ENCODE data around the gene LARGE2.

LARGE2 gene

DNA sequence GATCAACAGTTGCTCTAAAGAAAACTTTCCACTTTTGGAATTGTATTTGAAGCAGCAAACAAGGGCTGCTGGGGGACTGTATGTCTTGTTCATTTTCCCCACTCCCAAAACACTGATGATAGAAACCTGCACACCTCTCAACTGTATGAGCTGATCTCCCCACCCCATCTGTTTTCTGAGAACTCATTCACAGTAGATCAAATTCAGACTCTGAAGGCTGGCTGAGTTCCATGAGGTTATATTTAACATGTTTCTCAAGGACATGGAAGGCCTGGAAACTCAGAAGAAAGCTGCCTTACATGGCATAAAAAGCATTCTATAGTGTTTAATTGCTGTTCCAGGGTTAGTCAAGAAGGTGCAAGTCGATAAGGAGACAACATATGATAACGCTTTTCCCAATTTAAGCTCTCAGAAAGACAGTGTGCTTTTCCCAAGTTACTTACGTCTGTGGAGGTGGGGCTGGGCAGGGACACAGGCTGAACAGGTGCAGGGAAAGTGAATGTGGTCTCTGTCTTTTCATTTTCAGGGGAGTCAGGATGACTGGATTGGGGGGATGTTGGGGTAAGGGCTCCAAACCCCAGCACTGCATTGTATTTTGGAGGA lies 23.0 kb downstream of the LARGE2 start:
- H3K4me3 ChIP-seq (replicated peaks; ENCODE audit: low read depth, low read length), result no peak overlapping the region
- DNase-seq (ENCODE audit: extremely low read depth, low read depth), result no peak
- TF ChIP-seq, protein P1, sequence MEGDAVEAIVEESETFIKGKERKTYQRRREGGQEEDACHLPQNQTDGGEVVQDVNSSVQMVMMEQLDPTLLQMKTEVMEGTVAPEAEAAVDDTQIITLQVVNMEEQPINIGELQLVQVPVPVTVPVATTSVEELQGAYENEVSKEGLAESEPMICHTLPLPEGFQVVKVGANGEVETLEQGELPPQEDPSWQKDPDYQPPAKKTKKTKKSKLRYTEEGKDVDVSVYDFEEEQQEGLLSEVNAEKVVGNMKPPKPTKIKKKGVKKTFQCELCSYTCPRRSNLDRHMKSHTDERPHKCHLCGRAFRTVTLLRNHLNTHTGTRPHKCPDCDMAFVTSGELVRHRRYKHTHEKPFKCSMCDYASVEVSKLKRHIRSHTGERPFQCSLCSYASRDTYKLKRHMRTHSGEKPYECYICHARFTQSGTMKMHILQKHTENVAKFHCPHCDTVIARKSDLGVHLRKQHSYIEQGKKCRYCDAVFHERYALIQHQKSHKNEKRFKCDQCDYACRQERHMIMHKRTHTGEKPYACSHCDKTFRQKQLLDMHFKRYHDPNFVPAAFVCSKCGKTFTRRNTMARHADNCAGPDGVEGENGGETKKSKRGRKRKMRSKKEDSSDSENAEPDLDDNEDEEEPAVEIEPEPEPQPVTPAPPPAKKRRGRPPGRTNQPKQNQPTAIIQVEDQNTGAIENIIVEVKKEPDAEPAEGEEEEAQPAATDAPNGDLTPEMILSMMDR (IDR thresholded peaks at IDR 0.05; ENCODE audit: low read depth, low read length, missing control alignments), result no peak

DNA sequence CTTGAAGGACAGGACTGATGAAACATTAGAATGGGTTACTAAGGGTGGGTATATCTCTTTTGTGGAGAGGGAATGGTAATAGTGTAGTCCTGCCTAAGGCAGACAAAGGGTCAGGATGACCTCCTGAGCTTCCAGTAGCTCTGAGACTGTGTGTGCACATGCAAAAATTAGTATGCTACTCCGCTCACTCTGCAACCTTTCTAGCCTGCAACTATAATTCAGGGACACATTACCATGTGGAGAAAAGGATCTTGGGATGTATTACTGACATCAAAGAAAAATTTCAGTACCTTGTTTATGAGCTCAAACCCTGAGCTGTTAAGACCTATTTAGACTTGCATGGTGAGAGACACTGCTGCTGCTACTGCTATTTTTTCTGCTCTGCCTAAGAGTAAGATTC lies 25.4 kb downstream of the LARGE2 start:
- no peak overlapping the region for H3K4me3 ChIP-seq (replicated peaks; ENCODE audit: low read depth, low read length)
- no peak for DNase-seq (ENCODE audit: extremely low read depth, low read depth)
- TF ChIP-seq, protein P1 (IDR thresholded peaks at IDR 0.05; ENCODE audit: low read depth, low read length, missing control alignments), result no peak

DNA sequence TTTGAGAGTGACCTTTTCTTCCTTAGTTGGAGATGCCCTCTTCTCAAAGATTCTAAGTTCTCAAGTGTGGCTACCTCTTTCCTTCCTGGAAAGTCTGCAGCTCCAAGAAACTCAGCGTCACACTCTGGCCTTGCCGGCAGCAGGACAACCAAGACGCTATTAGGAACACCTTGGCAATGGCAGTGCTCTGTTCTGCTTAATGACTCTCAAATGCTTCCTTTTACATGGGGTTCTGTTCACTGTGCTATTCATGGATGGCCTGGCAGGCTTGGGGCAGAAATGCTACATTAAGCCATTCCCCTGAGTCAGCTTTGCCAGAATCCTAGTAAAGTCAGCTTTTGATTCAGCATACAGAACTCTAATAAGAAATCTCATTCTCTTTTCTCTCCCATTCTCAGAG lies 25.9 kb downstream of the LARGE2 start:
- H3K4me3 ChIP-seq (replicated peaks; ENCODE audit: low read depth, low read length), result no peak overlapping the region
- DNase-seq (ENCODE audit: extremely low read depth, low read depth), result no peak
- TF ChIP-seq, protein P1 (IDR thresholded peaks at IDR 0.05; ENCODE audit: low read depth, low read length, missing control alignments), result no peak

DNA sequence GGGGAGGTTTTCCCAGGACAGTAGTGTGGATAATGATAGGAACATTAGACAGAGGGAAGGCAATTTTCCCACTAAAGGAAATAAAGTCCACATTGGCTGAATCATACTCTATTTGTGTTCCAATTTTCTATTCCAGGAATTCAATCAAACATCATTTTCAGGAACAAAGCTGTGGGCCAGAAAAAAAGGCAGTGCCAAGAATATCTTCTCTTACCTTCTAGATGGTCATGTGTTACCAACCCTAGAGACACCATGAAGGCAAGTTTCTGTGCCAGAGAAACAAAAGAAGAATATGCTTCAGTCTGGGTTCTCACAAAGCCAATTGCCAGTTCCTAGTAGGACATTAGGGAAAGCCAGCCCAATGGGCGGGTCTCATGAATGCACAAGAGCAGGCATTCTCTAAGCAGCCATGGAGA lies 27.5 kb downstream of the LARGE2 start:
- no peak for DNase-seq (ENCODE audit: extremely low read depth, low read depth)
- TF ChIP-seq, protein P1 (IDR thresholded peaks at IDR 0.05; ENCODE audit: low read depth, low read length, missing control alignments), result no peak
- no peak overlapping the region for H3K4me3 ChIP-seq (replicated peaks; ENCODE audit: low read depth, low read length)

DNA sequence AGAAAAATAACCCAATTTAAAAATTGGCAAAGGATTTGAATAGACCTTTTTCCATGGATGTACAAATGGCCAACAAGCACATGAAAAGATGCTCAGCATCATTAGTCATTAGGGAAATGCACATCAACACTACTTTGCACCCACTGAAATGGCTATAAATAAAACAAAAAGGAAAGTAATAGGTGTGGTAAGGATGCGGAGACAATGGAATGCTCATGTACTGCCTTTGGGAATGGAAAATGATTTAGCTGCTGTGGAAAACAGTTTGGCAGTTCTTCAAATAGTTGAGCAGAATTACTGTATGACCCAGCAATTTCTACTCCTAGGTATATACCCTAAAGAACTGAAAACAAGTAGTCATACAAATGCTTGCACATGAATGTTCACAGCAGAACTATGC lies 37.4 kb downstream of the LARGE2 start:
- DNase-seq (ENCODE audit: extremely low read depth, low read depth), result no peak
- H3K4me3 ChIP-seq (replicated peaks; ENCODE audit: low read depth, low read length), result no peak overlapping the region
- TF ChIP-seq, protein P1 (IDR thresholded peaks at IDR 0.05; ENCODE audit: low read depth, low read length, missing control alignments), result no peak

DNA sequence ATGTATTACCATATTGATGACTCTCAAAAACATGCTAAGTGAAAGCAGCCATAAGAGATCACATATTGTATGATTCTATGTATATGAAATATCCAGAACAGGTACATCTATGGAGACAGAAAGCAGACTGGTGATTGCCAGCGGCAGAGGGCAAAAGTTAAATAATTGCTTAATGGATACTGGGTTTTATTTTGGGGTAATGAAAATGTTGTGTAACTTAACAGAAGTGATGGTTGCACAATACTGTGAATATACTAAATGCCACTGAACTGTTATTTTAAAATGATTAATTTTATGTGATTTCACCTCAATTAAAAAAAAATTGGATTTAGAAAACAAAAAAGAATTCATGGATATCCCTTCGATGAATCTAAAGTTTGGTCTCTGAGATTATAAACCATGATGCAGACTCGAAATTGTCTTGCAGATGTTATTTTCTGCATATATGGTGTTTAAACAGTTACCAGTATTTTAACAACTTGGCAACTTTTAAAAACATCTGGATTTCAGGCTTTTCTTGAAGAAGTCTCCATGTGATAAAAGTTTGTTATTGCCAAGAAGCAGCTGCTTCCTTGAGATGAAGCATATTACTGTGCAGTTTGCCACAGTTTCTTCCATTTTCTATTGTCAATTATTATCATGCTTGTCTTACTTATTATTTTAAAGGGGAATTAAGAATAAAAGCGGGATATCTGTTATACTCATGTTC lies 38.1 kb downstream of the LARGE2 start:
- no peak overlapping the region for H3K4me3 ChIP-seq (replicated peaks; ENCODE audit: low read depth, low read length)
- TF ChIP-seq, protein P1 (IDR thresholded peaks at IDR 0.05; ENCODE audit: low read depth, low read length, missing control alignments), result no peak
- no peak for DNase-seq (ENCODE audit: extremely low read depth, low read depth)

Data from HFF-Myc (cell line).